H9 (cell line): ENCODE data around the gene DGLUCY. TPM values are rescaled to one million over a fixed set of nuclear protein-coding genes. Genes with fewer than 3 reads are reported as not detected.

Experiments used
- DNase-seq: peaks from one replicate; pipeline ENCODE4 v3.0.0-alpha.2; 2017
- H2AFZ ChIP-seq: one replicate; pipeline ENCODE4 v1.6.1; 2013; ENCODE audit warnings: mild to moderate bottlenecking, low read length, control low read depth, moderate library complexity
- H2AK5ac ChIP-seq: 2 replicates; pipeline ENCODE4 v1.6.1; 2013; ENCODE audit warnings: low read length, control low read depth, mixed read lengths; ENCODE audit not compliant: insufficient read length
- H2BK120ac ChIP-seq: one replicate; pipeline ENCODE4 v1.6.1; 2013; ENCODE audit warnings: low read depth, mild to moderate bottlenecking, low read length, control low read depth, inconsistent platforms; ENCODE audit not compliant: poor library complexity, severe bottlenecking
- H2BK12ac ChIP-seq: 2 replicates; pipeline ENCODE4 v1.6.1; 2013; ENCODE audit warnings: low read length, control low read depth, mixed read lengths, low read depth; ENCODE audit not compliant: insufficient read length
- H2BK15ac ChIP-seq: 2 replicates; pipeline ENCODE4 v1.6.1; 2013; ENCODE audit warnings: low read depth, low read length, control low read depth
- H2BK20ac ChIP-seq: one replicate; pipeline ENCODE4 v1.6.1; 2013; ENCODE audit warnings: low read depth, mild to moderate bottlenecking, low read length, control low read depth, inconsistent platforms; ENCODE audit not compliant: poor library complexity, severe bottlenecking
- H2BK5ac ChIP-seq: 2 replicates; pipeline ENCODE4 v1.6.1; 2013; ENCODE audit warnings: low read length, control low read depth, mixed read lengths; ENCODE audit not compliant: insufficient read length
- H3K14ac ChIP-seq: 2 replicates; pipeline ENCODE4 v1.6.1; 2013; ENCODE audit warnings: low read length, control low read depth; ENCODE audit not compliant: insufficient read depth
- H3K18ac ChIP-seq: 2 replicates; pipeline ENCODE4 v1.6.1; 2013; ENCODE audit warnings: low read depth, mild to moderate bottlenecking, mixed read lengths, low read length, control low read depth; ENCODE audit not compliant: insufficient read length
- H3K23ac ChIP-seq: 2 replicates; pipeline ENCODE4 v1.6.1; 2013; ENCODE audit warnings: low read length, control low read depth, mixed read lengths, low read depth; ENCODE audit not compliant: insufficient read length
- H3K23me2 ChIP-seq: 2 replicates; pipeline ENCODE4 v1.6.1; 2013; ENCODE audit warnings: low read depth, mild to moderate bottlenecking, mixed read lengths, low read length, control low read depth; ENCODE audit not compliant: insufficient read length, poor library complexity, severe bottlenecking
- H3K27ac ChIP-seq: 2 replicates; pipeline ENCODE4 v1.5.1; 2013; ENCODE audit warnings: low read length, control low read depth, mixed read lengths, low read depth; ENCODE audit not compliant: insufficient read length
- H3K27me3 ChIP-seq: 2 replicates; pipeline ENCODE4 v1.6.1; 2013; ENCODE audit warnings: low read length, control low read depth, inconsistent platforms; ENCODE audit not compliant: insufficient read depth
- H3K4ac ChIP-seq: 2 replicates; pipeline ENCODE4 v1.6.1; 2013; ENCODE audit warnings: low read depth, mild to moderate bottlenecking, control low read depth, inconsistent platforms, low read length, moderate library complexity
- H3K4me1 ChIP-seq: 2 replicates; pipeline ENCODE4 v1.6.1; 2013; ENCODE audit warnings: low read length, control low read depth, inconsistent platforms; ENCODE audit not compliant: insufficient read depth
- H3K4me2 ChIP-seq: 2 replicates; pipeline ENCODE4 v1.6.1; 2013; ENCODE audit warnings: low read length, control low read depth, mixed read lengths; ENCODE audit not compliant: insufficient read length, insufficient read depth
- H3K56ac ChIP-seq: 2 replicates; pipeline ENCODE4 v1.6.1; 2013; ENCODE audit warnings: low read depth, mild to moderate bottlenecking, mixed read lengths, low read length, control low read depth; ENCODE audit not compliant: insufficient read length
- H3K79me1 ChIP-seq: 2 replicates; pipeline ENCODE4 v1.6.1; 2013; ENCODE audit warnings: low read depth, mild to moderate bottlenecking, moderate library complexity, low read length, control low read depth, inconsistent platforms; ENCODE audit not compliant: insufficient read depth, poor library complexity, severe bottlenecking
- H3K79me2 ChIP-seq: 2 replicates; pipeline ENCODE4 v1.6.1; 2013; ENCODE audit warnings: low read length, control low read depth, inconsistent platforms; ENCODE audit not compliant: insufficient read depth
- H3K9ac ChIP-seq: 2 replicates; pipeline ENCODE4 v1.6.1; 2013; ENCODE audit warnings: low read length, control low read depth, mixed read lengths; ENCODE audit not compliant: insufficient read length; ENCODE audit errors: extremely low read depth
- H3K9me3 ChIP-seq: one replicate; pipeline ENCODE4 v1.6.1; 2013; ENCODE audit warnings: low read depth, low read length, inconsistent platforms; ENCODE audit not compliant: control insufficient read depth
- H3T11ph ChIP-seq: one replicate; pipeline ENCODE4 v1.6.1; 2013; ENCODE audit warnings: mild to moderate bottlenecking, low read length, control low read depth, inconsistent platforms
- H4K20me1 ChIP-seq: one replicate; pipeline ENCODE4 v1.6.1; 2013; ENCODE audit not compliant: control insufficient read depth, insufficient read length, insufficient read depth
- H4K5ac ChIP-seq: 2 replicates; pipeline ENCODE4 v1.6.1; 2013; ENCODE audit warnings: low read depth, mild to moderate bottlenecking, mixed read lengths, low read length, control low read depth; ENCODE audit not compliant: insufficient read length
- H4K8ac ChIP-seq: replicated peaks from 2 replicates; pipeline ENCODE4 v1.6.1; 2013; ENCODE audit warnings: low read length, control low read depth, mixed read lengths, low read depth; ENCODE audit not compliant: insufficient read length
- H4K91ac ChIP-seq: 2 replicates; pipeline ENCODE4 v1.6.1; 2013; ENCODE audit warnings: low read depth, mild to moderate bottlenecking, moderate library complexity, mixed read lengths, low read length, control low read depth; ENCODE audit not compliant: insufficient read length
- H3K27ac Mint-ChIP-seq, 3 experiments: 2 replicates in 2 of 3; 3 replicates in 1 of 3; pipeline ENCODE4 v1.8.0; 2020 to 2021; ENCODE audit warnings: mixed read lengths in 3 of 3, mild to moderate bottlenecking in 1 of 3, moderate library complexity in 1 of 3
- H3K27me3 Mint-ChIP-seq: 2 replicates; pipeline ENCODE4 v1.8.0; 2021; ENCODE audit warnings: low read depth, mild to moderate bottlenecking, moderate library complexity, mixed read lengths
- H3K36me3 Mint-ChIP-seq, 3 experiments: 2 replicates in 2 of 3; 3 replicates in 1 of 3; pipeline ENCODE4 v1.8.0; 2020 to 2021; ENCODE audit warnings: low read depth in 3 of 3, mixed read lengths in 3 of 3; ENCODE audit not compliant: insufficient read depth in 1 of 3
- H3K4me1 Mint-ChIP-seq, 2 experiments: 2 replicates each; pipeline ENCODE4 v1.8.0; 2020; ENCODE audit warnings: mixed read lengths in 2 of 2
- H3K4me3 Mint-ChIP-seq, 2 experiments: 2 replicates in 1 of 2; 3 replicates in 1 of 2; pipeline ENCODE4 v1.8.0; 2020 to 2021; ENCODE audit warnings: mild to moderate bottlenecking in 2 of 2, mixed read lengths in 2 of 2, moderate library complexity in 1 of 2
- H3K9me3 Mint-ChIP-seq, 2 experiments: 2 replicates in 1 of 2; 3 replicates in 1 of 2; pipeline ENCODE4 v1.8.0; 2020; ENCODE audit warnings: mild to moderate bottlenecking in 2 of 2, mixed read lengths in 2 of 2, moderate library complexity in 1 of 2
- CTCF ChIP-seq: fragments of 200-600 bp; sonication (generic); conservative IDR thresholded peaks from 3 replicates; pipeline ENCODE4 v1.8.0; 2021; ENCODE audit warnings: antibody characterized with exemption, mild to moderate bottlenecking
- WGBS: extraction: QIAGEN DNeasy Blood & Tissue Kit; methylation state at CpG from one replicate; pipeline ENCODE4 v1.1.7; 2013; ENCODE audit warnings: missing lambda C conversion rate, low lambda C conversion rate, mixed read lengths; ENCODE audit not compliant: insufficient read length; ENCODE audit errors: extremely low coverage; 5-methylcytosine and 5-hydroxymethylcytosine counted together
- total RNA-seq: library from RNA; stranded (reverse); gene quantifications from 2 replicates; pipeline ENCODE4 v1.2.1, GENCODE V29; 2021

DGLUCY gene
- total RNA-seq, 1 experiment from 2014 or later, result 29.6 TPM

GRCh38 chr14:91164676-91165075, 50.8 kb downstream of the DGLUCY start:
- DNase-seq, result no peak
- no peaks in the 10 kb centered on the region for H3K79me1 ChIP-seq
- Mint-ChIP-seq H3K36me3 (peaks cover 9 to 49% (median 40%) of the 10 kb centered on the region in 3 experiments; a peak in 6 of 7 replicates), H3K27me3 (no peaks in the 10 kb centered on the region), H3K4me3 (no peak overlapping the region), H3K9me3 (no peaks in the 10 kb centered on the region), H3K27ac (no peak overlapping the region), H3K4me1 (no peaks in the 10 kb centered on the region)
- no peak overlapping the region for H3K14ac ChIP-seq
- H3K9ac ChIP-seq, result no peak overlapping the region
- no peak overlapping the region for H2AK5ac ChIP-seq
- no peak for TF ChIP-seq CTCF
- no peaks in the 10 kb centered on the region for H3K27me3 ChIP-seq
- no peaks in the 10 kb centered on the region for H3K79me2 ChIP-seq
- no peak overlapping the region for H2BK5ac ChIP-seq
- no peak overlapping the region for H3K4me2 ChIP-seq
- H4K91ac ChIP-seq, result no peak overlapping the region
- no peaks in the 10 kb centered on the region for H3K9me3 ChIP-seq
- no peak overlapping the region for H4K5ac ChIP-seq
- H3K4ac ChIP-seq, result no peak overlapping the region
- H3K23me2 ChIP-seq, result no peaks in the 10 kb centered on the region
- no peak overlapping the region for H2AFZ ChIP-seq
- no peak overlapping the region for H2BK15ac ChIP-seq
- no peak overlapping the region for H3K56ac ChIP-seq
- H2BK20ac ChIP-seq, result no peak overlapping the region
- H3K23ac ChIP-seq, result no peak overlapping the region
- no peak overlapping the region for H3K27ac ChIP-seq
- no peak overlapping the region for H2BK120ac ChIP-seq
- no CpG with 5 or more reads among the region's 1 CpG for WGBS
- H4K20me1 ChIP-seq, result no peaks in the 10 kb centered on the region
- no peak overlapping the region for H3T11ph ChIP-seq
- H3K4me1 ChIP-seq, result no peaks in the 10 kb centered on the region
- no peak overlapping the region for H4K8ac ChIP-seq
- H2BK12ac ChIP-seq, result no peak overlapping the region
- no peak overlapping the region for H3K18ac ChIP-seq
